Type B pancreatic cell (in vitro differentiated cells): Measurements from ENCODE around the gene IL22. TPM values are rescaled to one million over a fixed set of nuclear protein-coding genes. Genes with fewer than 3 reads are reported as not detected.

Experiments
- DNase-seq: peaks from one replicate; pipeline ENCODE4 v3.0.0; 2021; ENCODE audit warnings: mixed read lengths; ENCODE audit not compliant: unreplicated experiment; ENCODE audit errors: extremely low spot score
- H3K27ac Mint-ChIP-seq: 2 replicates; pipeline ENCODE4 v1.8.0; 2021; ENCODE audit warnings: mild to moderate bottlenecking, mixed read lengths
- H3K27me3 Mint-ChIP-seq: 2 replicates; pipeline ENCODE4 v1.8.0; 2021; ENCODE audit warnings: mixed read lengths
- H3K36me3 Mint-ChIP-seq: 2 replicates; pipeline ENCODE4 v1.8.0; 2021; ENCODE audit warnings: mixed read lengths
- H3K4me1 Mint-ChIP-seq: one replicate; pipeline ENCODE4 v1.8.0; 2021; ENCODE audit warnings: mixed read lengths; ENCODE audit not compliant: unreplicated experiment
- H3K4me3 Mint-ChIP-seq: 2 replicates; pipeline ENCODE4 v1.8.0; 2021; ENCODE audit warnings: mild to moderate bottlenecking, mixed read lengths
- H3K9me3 Mint-ChIP-seq: 2 replicates; pipeline ENCODE4 v1.8.0; 2021; ENCODE audit warnings: mixed read lengths
- CTCF ChIP-seq: fragments of 200-600 bp; sonication (generic); conservative IDR thresholded peaks from 2 replicates; pipeline ENCODE4 v1.5.0; 2021; ENCODE audit warnings: antibody characterized with exemption, mild to moderate bottlenecking
- total RNA-seq: library from RNA; stranded (reverse); gene quantifications from 2 replicates; pipeline ENCODE4 v1.2.1, GENCODE V29; 2021; ENCODE audit warnings: low replicate concordance

Gene IL22
- total RNA-seq, 1 donor from 2014 or later = not detected

- Mint-ChIP-seq H3K4me3 (no peak overlapping the region), H3K4me1 (peaks cover 15% of the 10 kb centered on the region), H3K36me3 (no peaks in the 10 kb centered on the region), H3K9me3 (peaks cover 4% of the 10 kb centered on the region), H3K27ac (no peak overlapping the region), H3K27me3 (no peaks in the 10 kb centered on the region)
- no peak for DNase-seq
- TF ChIP-seq CTCF = no peak
Measured at GRCh38 chr12:68281322-68282077, 28.1 kb upstream of the IL22 start.

- H3K4me3 Mint-ChIP-seq = no peak overlapping the region
- no peaks in the 10 kb centered on the region for H3K27me3 Mint-ChIP-seq
- no peaks in the 10 kb centered on the region for H3K36me3 Mint-ChIP-seq
- H3K9me3 Mint-ChIP-seq = peaks cover 4% of the 10 kb centered on the region
- peaks cover 15% of the 10 kb centered on the region for H3K4me1 Mint-ChIP-seq
- TF ChIP-seq CTCF = no peak
- DNase-seq = no peak
- H3K27ac Mint-ChIP-seq = no peak overlapping the region
Measured at GRCh38 chr12:68280240-68280639, 26.8 kb upstream of the IL22 start.

GRCh38 chr12:68279227-68280054 lies 26.0 kb upstream of the IL22 start:
- TF ChIP-seq CTCF = no peak
- no peaks in the 10 kb centered on the region for H3K27me3 Mint-ChIP-seq
- no peak overlapping the region for H3K27ac Mint-ChIP-seq
- H3K9me3 Mint-ChIP-seq = peaks cover 4% of the 10 kb centered on the region
- H3K36me3 Mint-ChIP-seq = no peaks in the 10 kb centered on the region
- no peak for DNase-seq
- H3K4me3 Mint-ChIP-seq = no peak overlapping the region
- H3K4me1 Mint-ChIP-seq = peaks cover 15% of the 10 kb centered on the region

GRCh38 chr12:68276402-68276930 lies 23.1 kb upstream of the IL22 start:
- no peak for TF ChIP-seq CTCF
- H3K9me3 Mint-ChIP-seq = peaks cover 4% of the 10 kb centered on the region
- H3K4me1 Mint-ChIP-seq = peaks cover 15% of the 10 kb centered on the region
- no peak for DNase-seq
- peak overlapping the region; percentile 2 for H3K27ac Mint-ChIP-seq
- H3K36me3 Mint-ChIP-seq = no peaks in the 10 kb centered on the region
- H3K4me3 Mint-ChIP-seq = no peak overlapping the region
- H3K27me3 Mint-ChIP-seq = no peaks in the 10 kb centered on the region

- no peak overlapping the region for H3K27ac Mint-ChIP-seq
- no peak for DNase-seq
- peaks cover 4% of the 10 kb centered on the region for H3K9me3 Mint-ChIP-seq
- no peak overlapping the region for H3K4me3 Mint-ChIP-seq
- TF ChIP-seq CTCF = no peak
- H3K4me1 Mint-ChIP-seq = peaks cover 10% of the 10 kb centered on the region
- peaks cover 2% of the 10 kb centered on the region for H3K27me3 Mint-ChIP-seq
- no peaks in the 10 kb centered on the region for H3K36me3 Mint-ChIP-seq
Measured at GRCh38 chr12:68272732-68273131, 19.3 kb upstream of the IL22 start.
